Caco-2 (cell line): ENCODE results near the gene RGS19. TPM values are rescaled to one million over a fixed set of nuclear protein-coding genes. Genes with fewer than 3 reads are reported as not detected.
A peak's percentile ranks its signal among the peaks of the same experiment; 100 is the strongest.

Source experiments
- BruUV-seq: library from RNA; stranded (reverse); fragments of 400-500 nt; replicated peaks from 2 replicates; lab custom pipeline; 2021; lab: Mats Ljungman, UMichigan
- CTCF ChIA-PET: fragments of 300-600 bp; sonication (Branson Sonifier 250); formaldehyde crosslinking; loops from one replicate; lab custom pipeline; 2022; ENCODE audit warnings: antibody characterized with exemption; lab: Charles Lee
- POLR2A ChIA-PET: fragments of 300-600 bp; sonication (Branson Sonifier 250); formaldehyde crosslinking; loops from one replicate; lab custom pipeline; 2022; ENCODE audit warnings: antibody characterized with exemption; lab: Charles Lee
- DNase-seq, 2 experiments: peaks; one replicate each; pipeline versions ENCODE4 v3.0.0 to v3.0.0-alpha.2; 2020 to 2022
- H3K27me3 ChIP-seq: replicated peaks from 2 replicates; pipeline ENCODE4 v1.6.0; 2011; ENCODE audit warnings: low read length; ENCODE audit not compliant: control insufficient read depth, insufficient read depth
- H3K36me3 ChIP-seq: 2 replicates; pipeline ENCODE4 v1.5.1; 2011; ENCODE audit warnings: low read length; ENCODE audit not compliant: control insufficient read depth, insufficient read depth
- H3K4me1 ChIP-seq: fragments of 250-450 bp; sonication (Bioruptor Pico); 2 replicates; pipeline ENCODE4 v1.5.1; 2020; ENCODE audit warnings: mild to moderate bottlenecking
- H3K4me3 ChIP-seq: 2 replicates; pipeline ENCODE4 v1.5.1; 2011; ENCODE audit warnings: low read depth, mild to moderate bottlenecking, control low read depth, low read length
- H3K9me3 ChIP-seq: fragments of 250-450 bp; sonication (Bioruptor Pico); 2 replicates; pipeline ENCODE4 v1.5.1; 2020; ENCODE audit warnings: mild to moderate bottlenecking, moderate library complexity
- H3K27ac Mint-ChIP-seq: one replicate; pipeline ENCODE4 v1.8.0; 2022; ENCODE audit warnings: mixed read lengths; ENCODE audit not compliant: unreplicated experiment
- H3K27me3 Mint-ChIP-seq: one replicate; pipeline ENCODE4 v1.8.0; 2022; ENCODE audit warnings: mixed read lengths; ENCODE audit not compliant: insufficient read depth, unreplicated experiment
- H3K36me3 Mint-ChIP-seq: one replicate; pipeline ENCODE4 v1.8.0; 2022; ENCODE audit warnings: mild to moderate bottlenecking, mixed read lengths; ENCODE audit not compliant: insufficient read depth, unreplicated experiment
- H3K4me1 Mint-ChIP-seq: one replicate; pipeline ENCODE4 v1.8.0; 2022; ENCODE audit warnings: low read depth, mixed read lengths; ENCODE audit not compliant: unreplicated experiment
- H3K4me3 Mint-ChIP-seq: one replicate; pipeline ENCODE4 v1.8.0; 2022; ENCODE audit warnings: mild to moderate bottlenecking, moderate library complexity, mixed read lengths; ENCODE audit not compliant: unreplicated experiment
- H3K9me3 Mint-ChIP-seq: one replicate; pipeline ENCODE4 v1.8.0; 2022; ENCODE audit warnings: mixed read lengths; ENCODE audit not compliant: unreplicated experiment
- CTCF ChIP-seq, 2 experiments: fragments of 200-600 bp in 1 of 2; IDR thresholded peaks; 1 replicate in 1 of 2; 2 replicates in 1 of 2; pipeline versions ENCODE4 v1.5.1 to v1.8.0; 2011 to 2022; ENCODE audit warnings: antibody characterized with exemption in 1 of 2, control low read depth in 1 of 2, inconsistent platforms in 1 of 2, low read depth in 1 of 2, low read length in 1 of 2, mild to moderate bottlenecking in 1 of 2, moderate library complexity in 1 of 2; ENCODE audit not compliant: insufficient read depth in 1 of 2, severe bottlenecking in 1 of 2, unreplicated experiment in 1 of 2
- intact Hi-C: fragments of 100-400 bp; cut with micrococcal nuclease; formaldehyde crosslinking; loops from one replicate; pipeline ENCODE4 v1.10.0; 2022; ENCODE audit not compliant: unreplicated experiment
- total RNA-seq: library from RNA; stranded (reverse); gene quantifications from 2 replicates; pipeline ENCODE4 v1.2.3, GENCODE V29; 2022

RGS19 gene
- total RNA-seq, 1 experiment from 2014 or later = 29.3 TPM

- no TSS peak for BruUV-seq
- H3K27ac Mint-ChIP-seq = no peak overlapping the region
- peaks cover 15% of the 10 kb centered on the region for H3K27me3 Mint-ChIP-seq
- no peaks in the 10 kb centered on the region for H3K36me3 ChIP-seq
- intact Hi-C loops = no loop called here
- ChIA-PET CTCF (interaction anchor here (0.9 to 3.8 kb wide), 5 partner anchors 15 to 43 kb away, joined by 3 to 17 read pairs (median 3); partner anchors contain the start of gene TCEA2), POLR2A (no interaction called here)
- no peaks in the 10 kb centered on the region for H3K9me3 Mint-ChIP-seq
- peaks cover 35% of the 10 kb centered on the region for H3K4me1 ChIP-seq
- H3K4me3 ChIP-seq = no peak overlapping the region
- H3K27me3 ChIP-seq = peaks cover 4% of the 10 kb centered on the region
- H3K4me3 Mint-ChIP-seq = peak overlapping the region; percentile 8
- H3K4me1 Mint-ChIP-seq = peaks cover 24% of the 10 kb centered on the region
- no peak for DNase-seq
- peaks cover 6% of the 10 kb centered on the region for H3K36me3 Mint-ChIP-seq
- no peaks in the 10 kb centered on the region for H3K9me3 ChIP-seq
- TF ChIP-seq CTCF (IDR thresholded peaks at IDR 0.05; ENCODE audit: insufficient read depth in 1 of 2, low read depth in 1 of 2, low read length in 1 of 2, severe bottlenecking in 1 of 2, unreplicated experiment in 1 of 2) = no peak
These were observed 2.3 kb upstream of the RGS19 start for GRCh38 chr20:64081624-64081964.

GRCh38 chr20:64080813-64081623, 1.7 kb upstream of the RGS19 start:
- peaks cover 15% of the 10 kb centered on the region for H3K27me3 Mint-ChIP-seq
- Histone ChIP-seq H3K27me3 (peaks cover 4% of the 10 kb centered on the region), H3K4me1 (peaks cover 35% of the 10 kb centered on the region), H3K4me3 (no peak overlapping the region), H3K9me3 (no peaks in the 10 kb centered on the region), H3K36me3 (no peaks in the 10 kb centered on the region)
- H3K9me3 Mint-ChIP-seq = no peaks in the 10 kb centered on the region
- CTCF ChIA-PET = interaction anchor here (0.5 to 3.8 kb wide), 6 partner anchors 11 to 57 kb away, joined by 3 to 17 read pairs (median 4); partner anchors contain the start of gene TCEA2
- TF ChIP-seq CTCF (IDR thresholded peaks at IDR 0.05; ENCODE audit: insufficient read depth in 1 of 2, low read depth in 1 of 2, low read length in 1 of 2, severe bottlenecking in 1 of 2, unreplicated experiment in 1 of 2) = no peak
- peaks cover 6% of the 10 kb centered on the region for H3K36me3 Mint-ChIP-seq
- peak overlapping the region; percentile 18 for H3K27ac Mint-ChIP-seq
- no peak for DNase-seq
- intact Hi-C loops = no loop called here
- H3K4me3 Mint-ChIP-seq = peak overlapping the region; percentile 88
- H3K4me1 Mint-ChIP-seq = peaks cover 24% of the 10 kb centered on the region
- POLR2A ChIA-PET = interaction anchor here (1.3 to 1.4 kb wide), 2 partner anchors 100 to 124 kb away, joined by 3 to 4 read pairs; partner anchors contain the start of gene PRPF6
- no TSS peak for BruUV-seq

GRCh38 chr20:64080013-64080812, 895 bp upstream of the RGS19 start, which contains the start of gene OPRL1:
Gene OPRL1 (plus strand): TSS chr20:64080082. CDS start chr20:64092721, 12,639 bp downstream.
- Histone ChIP-seq H3K27me3 (peaks cover 4% of the 10 kb centered on the region), H3K9me3 (no peaks in the 10 kb centered on the region), H3K36me3 (no peaks in the 10 kb centered on the region), H3K4me3 (peak within 1 kb of the TSS; percentile 96), H3K4me1 (peaks cover 35% of the 10 kb centered on the region)
- Mint-ChIP-seq H3K27ac (peak within 1 kb of the TSS; percentile 75), H3K27me3 (peaks cover 11% of the 10 kb centered on the region), H3K36me3 (peaks cover 6% of the 10 kb centered on the region), H3K4me3 (peak within 1 kb of the TSS; percentile 88), H3K9me3 (no peaks in the 10 kb centered on the region), H3K4me1 (peaks cover 24% of the 10 kb centered on the region)
- ChIA-PET POLR2A (interaction anchor here (0.6 to 1.8 kb wide), 4 partner anchors 17 to 123 kb away, joined by 3 to 10 read pairs (median 4); partner anchors contain the start of genes PRPF6 and TCEA2), CTCF (interaction anchor here (0.5 to 1.9 kb wide), 13 partner anchors 10 to 507 kb away, joined by 3 to 15 read pairs (median 4); partner anchors contain the start of genes HELZ2, PRPF6 and TCEA2)
- no peak for DNase-seq
- no TSS peak for BruUV-seq
- TF ChIP-seq CTCF (IDR thresholded peaks at IDR 0.05; ENCODE audit: insufficient read depth in 1 of 2, low read depth in 1 of 2, low read length in 1 of 2, severe bottlenecking in 1 of 2, unreplicated experiment in 1 of 2) = no peak
- intact Hi-C loops = no loop called here
